GM18498 (cell line): ENCODE measurements around the gene SHLD2.
"Not testable (repeated sequence)": the region's sequence is repeated elsewhere in the genome, so short reads cannot be mapped to it uniquely, and the experiment has no call there.

ENCODE experiments used
- ATAC-seq: cut with Tn5 transposase; IDR thresholded peaks from one replicate; pipeline ENCODE4 v1.9.1; 2021; ENCODE audit warnings: mild to moderate bottlenecking, moderate library complexity; ENCODE audit not compliant: unreplicated experiment

Gene SHLD2

GRCh38 chr10:87094373-87095235 lies at the start of gene SHLD2, which contains the start of gene GLUD1:
Gene SHLD2, plus strand, starts transcription at chr10:87095206. Its CDS starts 56,149 bp downstream, at chr10:87151355.
Gene GLUD1, minus strand, starts transcription at chr10:87094843. Its CDS starts 74 bp downstream, at chr10:87094769.
- ATAC-seq: peak; percentile 73

GRCh38 chr10:87045434-87045938 lies 49.5 kb upstream of the SHLD2 start:
- no peak for ATAC-seq

- no peak for ATAC-seq
These were observed 41.9 kb upstream of the SHLD2 start for GRCh38 chr10:87053111-87053510.

- no peak for ATAC-seq
These were observed 41.3 kb upstream of the SHLD2 start for GRCh38 chr10:87053577-87054181.

GRCh38 chr10:87054373-87055295 lies 40.4 kb upstream of the SHLD2 start:
- ATAC-seq: no peak

GRCh38 chr10:87058171-87058570 lies 36.8 kb upstream of the SHLD2 start:
- ATAC-seq: no peak

GRCh38 chr10:87059401-87059800 lies 35.6 kb upstream of the SHLD2 start:
- no peak for ATAC-seq

GRCh38 chr10:87060280-87060928 lies 34.6 kb upstream of the SHLD2 start:
- ATAC-seq: no peak

GRCh38 chr10:87064651-87065050 lies 30.4 kb upstream of the SHLD2 start:
- ATAC-seq: no peak

- ATAC-seq: no peak
These were observed 28.8 kb upstream of the SHLD2 start for GRCh38 chr10:87066178-87066577.

- ATAC-seq: no peak
These were observed 28.1 kb upstream of the SHLD2 start for GRCh38 chr10:87066865-87067264.

GRCh38 chr10:87068281-87068680 lies 26.7 kb upstream of the SHLD2 start:
- ATAC-seq: no peak

- no peak for ATAC-seq
These were observed 22.6 kb upstream of the SHLD2 start for GRCh38 chr10:87072449-87072848.

GRCh38 chr10:87076421-87076820 lies 18.6 kb upstream of the SHLD2 start:
- not testable (repeated sequence) for ATAC-seq

- no peak for ATAC-seq
These were observed 15.7 kb upstream of the SHLD2 start for GRCh38 chr10:87079106-87079836.

GRCh38 chr10:87080621-87081020 lies 14.4 kb upstream of the SHLD2 start:
- not testable (repeated sequence) for ATAC-seq

- ATAC-seq: not testable (repeated sequence)
These were observed 13.4 kb upstream of the SHLD2 start for GRCh38 chr10:87081574-87081973.

- not testable (repeated sequence) for ATAC-seq
These were observed 12.8 kb upstream of the SHLD2 start for GRCh38 chr10:87082219-87082618.

GRCh38 chr10:87083576-87084290 lies 11.3 kb upstream of the SHLD2 start:
- not testable (repeated sequence) for ATAC-seq
